HG03135 (cell line): ENCODE measurements around the gene TRPV2.

ENCODE experiments used
- ATAC-seq: cut with Tn5 transposase; IDR thresholded peaks from one replicate; pipeline ENCODE4 v1.9.1; 2021; ENCODE audit warnings: mild to moderate bottlenecking, moderate library complexity; ENCODE audit not compliant: unreplicated experiment

TRPV2 gene

GRCh38 chr17:16453493-16453851 is 38.1 kb downstream of the TRPV2 start:
- ATAC-seq = no peak

GRCh38 chr17:16455997-16456741 is 40.8 kb downstream of the TRPV2 start:
- ATAC-seq = no peak

DNA sequence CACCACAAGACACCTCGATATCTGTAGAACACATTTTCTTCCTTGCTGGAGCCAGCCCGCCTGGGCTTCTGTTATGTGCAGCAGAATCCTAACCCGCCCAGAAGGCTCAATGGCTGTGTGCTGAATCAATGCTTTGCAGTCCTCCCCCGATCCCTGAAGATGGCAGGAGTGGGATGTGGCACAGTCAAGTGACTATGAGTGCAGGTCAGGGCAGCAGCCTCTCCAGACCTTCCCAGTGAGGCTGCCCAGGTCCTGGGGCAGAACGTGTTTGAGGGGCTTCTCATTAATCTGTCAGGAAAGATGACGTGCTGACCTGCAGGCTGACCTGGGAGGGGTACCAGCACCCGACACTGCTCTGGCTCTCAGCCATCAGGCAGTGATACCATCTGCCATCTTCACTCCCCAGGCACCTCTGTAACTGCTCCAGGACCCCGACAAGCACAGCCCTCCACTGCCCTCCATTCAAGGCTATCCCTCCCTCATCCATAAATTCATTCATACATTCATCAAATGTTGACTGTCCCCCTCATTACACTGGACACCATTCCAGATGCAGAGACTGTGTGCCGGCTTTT is 41.5 kb downstream of the TRPV2 start:
- ATAC-seq = no peak

DNA sequence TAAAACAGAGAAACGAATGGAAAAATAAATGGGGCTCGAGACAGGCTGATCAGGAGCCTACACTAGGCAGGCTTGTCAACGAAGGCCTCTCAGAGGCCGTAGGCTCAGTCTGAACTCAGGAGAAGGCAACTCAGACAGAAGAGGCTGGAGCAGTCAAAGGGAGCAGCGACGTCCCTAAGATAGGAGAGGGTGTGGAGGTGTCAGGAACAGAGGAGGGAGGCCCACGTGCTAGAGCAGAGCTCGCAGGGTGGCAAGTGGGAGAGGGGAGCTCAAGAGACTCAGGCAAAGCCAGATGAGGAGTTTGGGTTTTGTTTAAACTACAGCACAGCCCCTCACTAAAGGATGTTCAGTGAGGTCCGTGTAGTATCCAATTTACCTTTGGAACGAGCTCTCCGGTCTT is 43.9 kb downstream of the TRPV2 start:
- ATAC-seq = no peak

DNA sequence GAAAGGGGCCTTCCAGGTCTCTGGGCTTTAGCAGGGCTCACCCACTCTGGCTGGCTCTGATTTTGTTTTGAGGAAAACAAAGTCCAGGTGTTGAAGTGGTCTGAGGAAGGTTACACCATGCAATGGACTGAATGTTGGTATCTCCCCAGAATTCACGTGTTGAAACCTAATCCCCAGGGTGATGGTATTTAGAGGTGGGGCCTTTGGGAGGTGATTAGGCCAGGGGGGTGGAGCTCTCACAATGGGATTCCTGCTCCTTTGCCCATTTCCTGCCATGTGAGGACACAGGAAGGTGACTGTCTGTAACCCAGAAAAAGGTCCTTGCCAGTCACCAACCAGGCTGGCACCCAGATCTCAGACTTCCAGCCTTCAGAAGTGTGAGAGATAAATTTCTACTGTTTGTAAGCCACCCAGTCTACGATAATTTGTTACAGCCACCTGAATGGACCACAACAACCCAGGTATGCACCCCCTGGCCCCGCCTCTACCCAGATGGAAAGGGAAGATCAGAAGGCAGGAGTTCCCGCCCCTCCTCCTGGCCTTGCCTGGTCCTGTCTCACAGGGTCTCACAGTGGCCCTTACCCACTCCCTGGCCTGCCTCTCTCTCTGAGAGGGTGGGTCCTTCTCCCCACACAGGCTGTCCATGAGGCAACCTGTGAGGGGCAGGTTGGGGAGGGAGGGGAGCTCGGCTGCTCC is 44.6 kb downstream of the TRPV2 start:
- no peak for ATAC-seq

- ATAC-seq = no peak
Measured at GRCh38 chr17:16460796-16461605, 45.6 kb downstream of the TRPV2 start.

DNA sequence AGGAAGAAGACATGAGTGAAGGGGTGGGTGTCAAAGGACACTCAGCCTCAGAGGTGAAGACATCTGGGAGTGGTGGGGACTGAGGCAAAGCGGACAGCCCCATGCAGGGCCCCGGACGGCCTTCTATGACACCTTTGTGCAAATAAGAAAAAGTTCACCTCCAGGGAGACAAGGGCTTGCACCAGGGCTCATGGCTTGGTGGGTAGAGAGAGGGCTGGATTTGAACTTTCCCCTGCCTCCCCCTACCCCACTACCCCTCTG is 46.2 kb downstream of the TRPV2 start:
- no peak for ATAC-seq

- ATAC-seq = no peak
Measured at GRCh38 chr17:16462070-16462864, 46.9 kb downstream of the TRPV2 start.

DNA sequence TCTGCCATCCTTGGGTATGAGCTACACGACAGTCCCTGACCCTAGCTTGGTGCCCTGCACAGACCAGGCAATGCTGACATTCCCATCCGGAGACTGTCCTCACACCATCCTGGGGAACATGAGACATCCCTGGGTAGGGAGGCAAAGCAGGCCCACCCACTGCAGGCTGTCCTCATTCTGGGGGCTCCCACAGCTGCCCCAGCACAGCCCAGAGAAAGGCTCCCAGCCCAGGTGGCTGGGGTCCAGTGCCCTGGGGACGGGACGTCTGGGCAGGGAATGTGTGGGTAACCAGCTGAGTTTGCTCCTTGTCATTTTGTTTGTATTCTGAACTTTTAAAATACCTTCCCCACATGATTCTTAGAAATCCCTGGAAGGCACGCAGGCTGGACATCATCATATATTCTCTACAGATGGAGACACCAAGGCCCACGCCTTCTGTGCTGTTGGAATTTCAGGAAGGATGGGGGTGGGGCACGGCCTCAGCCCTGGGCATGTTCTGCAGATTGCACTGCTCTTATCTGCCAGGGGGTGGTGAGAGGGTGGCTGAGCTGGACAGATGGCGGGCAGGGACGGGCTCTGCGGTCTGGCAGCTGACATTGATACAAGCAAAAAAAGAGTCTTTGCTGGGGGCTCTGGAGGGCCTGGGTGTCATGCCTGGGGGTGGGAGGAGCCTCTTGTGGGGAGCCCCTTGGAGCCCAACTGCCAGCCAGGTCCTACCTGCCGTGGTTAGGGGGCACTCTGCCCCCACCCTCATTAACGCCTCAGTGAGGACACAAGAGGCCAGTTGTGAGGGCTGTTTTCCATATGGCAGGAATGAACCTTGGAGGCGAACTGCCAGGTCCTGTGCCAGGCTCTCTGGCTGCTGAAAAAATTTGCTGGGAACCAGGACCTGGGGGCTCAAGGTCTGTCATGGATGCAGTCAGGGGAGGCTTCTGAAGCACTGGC is 48.3 kb downstream of the TRPV2 start:
- ATAC-seq = no peak

DNA sequence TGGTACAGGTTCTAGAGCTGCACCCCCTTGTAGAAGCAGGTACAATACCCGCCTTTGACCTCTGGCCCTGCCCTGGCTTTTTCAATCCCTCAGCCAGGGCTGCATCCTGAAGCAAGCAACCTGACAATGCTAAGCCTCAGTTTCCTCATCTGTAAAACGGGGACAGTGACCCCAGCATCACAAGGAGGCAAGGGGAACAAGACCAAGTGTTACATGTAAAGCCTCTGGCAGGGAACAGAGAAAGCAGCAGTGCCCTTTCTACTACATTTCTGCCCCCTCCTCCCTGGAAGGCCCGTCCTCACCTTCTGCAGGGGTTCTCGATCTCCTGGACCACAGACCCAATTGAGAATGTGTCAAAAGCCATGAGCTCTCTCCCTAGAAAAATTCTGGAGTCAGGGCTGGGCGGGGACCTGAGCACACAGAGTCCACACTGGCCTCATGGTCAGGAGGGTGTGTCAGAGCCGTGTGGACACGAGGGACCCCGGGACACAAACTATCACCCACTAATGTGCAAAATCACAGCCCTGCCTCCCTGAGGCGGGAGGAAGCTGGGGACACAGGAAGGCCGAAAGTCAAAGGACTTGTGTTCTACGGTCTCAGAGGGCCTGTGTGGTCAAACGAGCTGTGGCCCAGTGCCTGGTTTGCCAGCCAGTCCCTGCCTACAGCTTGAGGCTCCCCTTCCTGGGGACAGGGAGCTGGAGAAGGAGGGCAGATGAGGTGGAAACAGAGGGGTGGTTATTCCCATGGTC is 49.1 kb downstream of the TRPV2 start:
- no peak for ATAC-seq

- no peak for ATAC-seq
Measured at GRCh38 chr17:16465052-16465312, 49.6 kb downstream of the TRPV2 start.

DNA sequence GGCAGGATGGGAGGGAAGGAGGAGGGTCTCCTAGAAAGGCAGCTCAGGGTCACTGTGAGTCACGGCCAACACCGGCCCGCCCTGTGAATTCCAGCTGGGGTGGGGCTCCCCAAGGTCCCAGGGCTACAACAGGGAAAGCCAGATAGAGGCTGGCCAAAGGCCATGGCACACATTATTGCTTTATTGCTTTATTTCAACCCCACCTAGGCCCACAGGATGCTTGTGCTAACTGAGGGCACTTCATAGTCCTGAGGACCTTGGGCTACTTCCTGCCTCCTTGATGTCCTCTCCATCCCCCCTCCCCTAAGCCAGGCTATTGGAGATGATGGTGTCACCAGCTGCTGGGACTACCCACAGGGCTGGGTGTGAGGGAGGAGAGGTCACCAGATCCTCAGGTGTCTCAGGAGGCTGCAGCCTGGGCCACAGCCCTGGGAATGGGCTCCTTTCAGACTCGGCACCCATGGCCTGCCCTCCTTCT is 50.5 kb downstream of the TRPV2 start:
- ATAC-seq = no peak

DNA sequence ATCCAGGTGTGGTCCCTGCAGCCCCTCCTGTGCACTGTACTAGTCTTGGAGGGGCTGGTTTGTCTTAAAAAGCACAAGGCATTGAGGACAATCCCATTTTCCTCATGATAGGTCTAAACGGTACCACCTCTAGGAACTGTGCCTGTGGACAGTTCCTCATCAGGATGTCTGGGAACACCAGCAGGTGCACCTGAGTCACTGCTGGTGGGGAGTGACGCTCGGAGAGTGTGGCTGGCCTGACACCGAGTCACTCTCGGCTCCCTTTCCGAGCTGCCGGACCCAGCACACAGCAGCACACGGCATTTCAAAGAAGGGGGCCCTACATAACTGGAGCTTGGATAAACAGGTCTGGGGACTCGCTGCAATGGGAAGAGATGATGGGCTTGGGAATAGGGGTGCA is 51.0 kb downstream of the TRPV2 start:
- ATAC-seq = no peak

DNA sequence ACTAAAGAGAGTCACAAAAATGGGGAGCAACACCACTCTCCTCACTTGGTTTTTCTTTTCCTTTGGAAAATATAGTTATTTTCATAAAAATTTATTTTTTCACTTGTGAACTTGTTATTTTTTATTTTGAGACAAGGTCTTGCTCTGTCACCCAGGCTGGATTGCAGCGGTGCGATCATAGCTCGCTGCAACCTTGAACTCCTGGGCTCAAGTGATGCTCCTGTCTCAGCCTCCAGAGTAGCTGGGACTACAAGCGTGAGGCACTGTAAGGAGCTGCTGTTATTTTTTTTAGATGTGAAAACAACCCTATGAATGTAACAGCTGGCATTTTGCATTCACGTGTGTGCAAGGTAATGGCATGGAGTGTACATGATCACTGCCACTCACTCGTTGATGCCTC is 51.7 kb downstream of the TRPV2 start:
- ATAC-seq = no peak

DNA sequence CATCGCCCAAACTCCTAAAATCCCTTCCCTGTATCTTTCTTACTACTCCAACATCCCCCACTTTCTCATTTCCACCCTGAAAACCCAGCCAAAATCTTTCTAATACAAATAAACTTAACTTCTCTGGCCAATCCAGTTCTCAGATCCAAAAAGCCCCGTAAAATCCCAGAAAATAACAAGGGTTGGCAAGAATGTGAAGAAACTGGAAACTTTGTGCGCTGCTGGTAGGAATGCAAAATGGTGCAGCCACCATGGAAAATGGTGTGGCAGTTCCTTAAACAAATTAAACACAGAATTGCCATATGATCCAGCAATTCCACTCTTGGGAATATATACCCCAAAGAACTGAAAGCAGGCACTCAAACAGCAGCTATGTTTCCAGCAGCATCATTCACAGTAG is 52.5 kb downstream of the TRPV2 start:
- ATAC-seq = no peak

GRCh38 chr17:16468428-16468992 is 53.1 kb downstream of the TRPV2 start:
- no peak for ATAC-seq

- no peak for ATAC-seq
Measured at GRCh38 chr17:16470265-16470664, 54.9 kb downstream of the TRPV2 start.

DNA sequence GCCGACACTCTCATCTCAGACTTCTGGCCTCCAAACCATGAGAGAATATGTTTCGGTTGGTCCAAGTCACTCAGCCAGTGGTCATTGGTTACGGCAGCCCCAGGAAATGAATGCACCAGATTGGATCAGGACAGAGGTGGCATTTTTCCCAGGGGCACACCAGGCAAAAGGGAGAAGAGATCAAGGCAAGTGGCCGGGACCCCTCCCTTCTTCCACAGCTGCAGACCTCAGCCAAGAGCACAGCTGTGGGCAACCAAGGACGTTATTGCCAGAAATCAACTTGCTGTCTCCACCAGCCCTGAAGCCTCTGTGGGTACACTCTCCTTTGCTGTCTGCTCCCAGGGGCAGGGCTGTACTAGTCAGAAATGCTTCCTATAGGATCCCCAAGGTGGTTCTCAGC is 55.9 kb downstream of the TRPV2 start:
- ATAC-seq = no peak

DNA sequence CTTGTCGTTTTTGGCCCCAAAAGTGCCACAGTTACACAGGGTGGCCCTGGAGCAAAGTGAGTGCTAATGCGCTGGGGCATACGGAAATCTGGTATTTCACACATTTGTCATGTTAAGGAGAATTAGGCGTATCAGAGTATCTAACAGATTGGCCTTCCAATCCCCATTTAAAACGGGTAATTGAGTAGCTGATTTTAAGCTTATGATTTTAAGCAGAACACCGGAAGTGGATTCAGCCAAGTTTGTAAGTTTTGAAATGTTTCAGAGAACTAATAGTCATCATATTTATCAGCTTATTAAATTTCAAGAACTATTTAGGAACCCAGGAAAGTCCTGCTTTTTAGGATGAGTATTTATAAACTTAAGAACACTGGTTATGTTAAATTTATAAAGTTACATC is 57.2 kb downstream of the TRPV2 start:
- ATAC-seq = no peak
